Tibial nerve (tissue), 4 donors: ENCODE measurements around the gene IFI16.
"Not testable (repeated sequence)": the region's sequence is repeated elsewhere in the genome, so short reads cannot be mapped to it uniquely, and the experiment has no call there.

Experiments used
- CTCF ChIP-seq, 5 experiments: fragments of 200-600 bp in 3 of 5; fragments of 450-650 bp in 2 of 5; sonication (generic) in 3 of 5; IDR thresholded peaks; one replicate each; pipeline ENCODE4 v1.5.1; 2016 to 2019; ENCODE audit warnings: antibody characterized with exemption in 5 of 5, mild to moderate bottlenecking in 3 of 5, moderate library complexity in 2 of 5
- EP300 ChIP-seq, 2 donors: sonication (generic); formaldehyde crosslinking; IDR thresholded peaks; one replicate each; pipeline ENCODE4 v1.6.1; 2017; ENCODE audit warnings: antibody characterized with exemption in 2 of 2, mild to moderate bottlenecking in 1 of 2
- POLR2A ChIP-seq, 2 donors: fragments of 450-650 bp; IDR thresholded peaks; one replicate each; pipeline ENCODE4 v1.6.1; 2017; ENCODE audit warnings: antibody characterized with exemption in 2 of 2, mild to moderate bottlenecking in 2 of 2, moderate library complexity in 2 of 2

DNA sequence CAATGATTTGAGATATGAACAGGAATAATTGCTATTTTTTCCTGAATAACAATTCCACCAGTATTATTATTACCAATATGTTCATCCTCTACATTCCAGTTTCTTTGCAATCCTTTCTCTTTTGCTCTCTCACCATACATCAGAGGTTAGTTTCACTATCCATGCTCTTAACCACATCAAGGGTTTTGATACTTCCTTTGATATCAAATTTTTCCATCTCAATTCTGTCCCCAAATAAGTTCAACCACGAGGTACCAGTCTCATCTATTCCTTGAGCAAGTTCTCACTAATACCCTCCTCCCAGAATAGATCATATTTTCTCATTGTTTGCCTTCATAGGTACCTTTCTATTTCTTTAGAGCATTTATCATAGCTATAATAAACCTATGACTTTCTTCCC lies 36.8 kb downstream of the IFI16 start:
- TF ChIP-seq CTCF, EP300, POLR2A (IDR thresholded peaks at IDR 0.05): not testable (repeated sequence)
